ENCODE data around the gene FBF1. TPM values are rescaled to one million over a fixed set of nuclear protein-coding genes. Genes with fewer than 3 reads are reported as not detected.

FBF1 gene, protein sequence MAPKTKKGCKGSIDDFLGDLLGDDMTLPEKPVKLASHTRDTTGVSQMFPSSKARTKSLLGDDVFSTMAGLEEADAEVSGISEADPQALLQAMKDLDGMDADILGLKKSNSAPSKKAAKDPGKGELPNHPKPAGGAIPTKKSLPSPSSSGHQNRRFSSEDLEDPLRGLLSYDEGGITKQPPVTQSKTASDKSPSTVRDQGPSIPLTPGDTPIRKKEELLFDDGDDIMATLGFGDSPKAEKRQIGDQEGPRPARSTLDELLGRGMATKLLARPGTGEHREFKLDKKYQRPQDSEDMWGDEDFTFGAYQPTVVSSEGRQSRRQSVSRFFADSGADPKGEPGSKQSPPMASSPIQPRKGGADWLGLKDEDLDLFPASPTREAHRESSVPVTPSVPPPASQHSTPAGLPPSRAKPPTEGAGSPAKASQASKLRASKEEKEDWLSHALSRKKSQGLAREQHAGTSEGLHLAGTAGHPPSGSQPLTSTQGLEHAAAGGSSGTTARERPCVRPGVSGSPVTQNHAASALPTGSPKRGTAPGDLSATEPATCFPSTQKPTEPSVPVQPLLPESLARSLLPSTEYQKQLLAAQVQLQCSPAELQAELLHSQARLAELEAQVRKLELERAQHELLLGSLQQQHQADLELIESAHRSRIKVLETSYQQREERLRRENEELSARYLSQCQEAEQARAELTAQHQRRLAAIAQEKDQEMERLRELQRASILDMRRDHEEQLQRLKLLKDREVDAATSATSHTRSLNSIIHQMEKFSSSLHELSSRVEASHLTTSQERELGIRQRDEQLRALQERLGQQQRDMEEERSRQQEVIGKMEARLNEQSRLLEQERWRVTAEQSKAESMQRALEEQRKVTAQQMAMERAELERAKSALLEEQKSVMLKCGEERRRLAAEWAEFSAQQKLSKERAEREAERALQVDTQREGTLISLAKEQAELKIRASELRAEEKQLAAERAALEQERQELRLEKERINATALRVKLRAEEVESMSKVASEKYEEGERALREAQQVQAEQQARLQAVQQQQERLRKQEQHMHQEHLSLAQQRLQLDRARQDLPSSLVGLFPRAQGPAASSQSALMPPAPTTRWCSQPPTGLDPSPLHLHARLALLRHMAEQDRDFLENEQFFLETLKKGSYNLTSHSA
- total RNA-seq (2014; rRNA removed; shearing (Covaris generic)): 20.1 and 29.0 TPM in 2 replicates

DNA sequence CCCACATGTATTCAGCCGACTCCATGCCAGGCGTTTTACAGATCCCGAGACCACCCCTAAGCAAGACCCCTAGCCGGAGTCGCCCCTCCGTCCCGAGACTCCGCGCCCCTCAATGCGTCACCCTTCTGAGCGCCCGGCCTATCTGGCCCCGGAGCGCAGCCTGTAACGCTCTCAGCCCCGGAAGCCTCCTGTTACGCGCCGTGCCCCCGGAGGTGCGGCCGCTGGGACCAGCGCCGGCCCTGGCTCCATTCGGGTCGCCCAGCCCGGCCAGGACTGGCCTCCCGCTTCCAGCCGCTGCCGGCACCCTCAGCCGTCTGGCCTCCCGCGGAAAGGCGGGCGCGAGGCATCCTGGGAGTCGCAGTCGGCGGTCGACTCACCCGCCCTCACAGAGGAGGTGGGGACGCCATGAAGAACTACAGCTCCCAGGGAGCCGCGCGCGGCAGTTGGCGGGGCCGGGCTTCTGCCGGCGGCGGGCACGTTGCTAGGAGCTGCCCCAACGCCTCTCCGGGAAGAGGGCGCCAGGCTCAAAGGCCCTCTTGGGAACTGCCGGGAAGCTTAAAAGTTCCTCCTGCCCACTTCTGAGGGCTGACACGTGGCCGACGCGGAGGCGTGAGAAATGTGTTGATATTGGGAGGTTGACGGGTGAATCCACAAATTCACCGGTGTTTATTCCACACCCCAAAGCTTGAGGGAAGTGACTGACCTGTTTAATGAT, at the start of gene FBF1:
Gene FBF1 (minus strand): TSS at position 316 of the 715 bp plus-strand sequence. CDS start 2,893 bp downstream, outside the sequence.
- H3K36me3 ChIP-seq: peaks cover 11% of the 10 kb centered on the region
- peak; percentile 97 to 99 for DNase-seq (ENCODE audit: low read depth in 1 of 2, low spot score in 2 of 2)
- peak within 1 kb of the TSS; percentile 65 for H3K4me3 ChIP-seq
- H3K4me1 ChIP-seq (replicated peaks): peaks cover 10% of the 10 kb centered on the region
- no peaks in the 10 kb centered on the region for H3K27me3 ChIP-seq (replicated peaks)
- H3K9me3 ChIP-seq (replicated peaks): no peaks in the 10 kb centered on the region
- peak within 1 kb of the TSS; percentile 56 for H3K27ac ChIP-seq

DNA sequence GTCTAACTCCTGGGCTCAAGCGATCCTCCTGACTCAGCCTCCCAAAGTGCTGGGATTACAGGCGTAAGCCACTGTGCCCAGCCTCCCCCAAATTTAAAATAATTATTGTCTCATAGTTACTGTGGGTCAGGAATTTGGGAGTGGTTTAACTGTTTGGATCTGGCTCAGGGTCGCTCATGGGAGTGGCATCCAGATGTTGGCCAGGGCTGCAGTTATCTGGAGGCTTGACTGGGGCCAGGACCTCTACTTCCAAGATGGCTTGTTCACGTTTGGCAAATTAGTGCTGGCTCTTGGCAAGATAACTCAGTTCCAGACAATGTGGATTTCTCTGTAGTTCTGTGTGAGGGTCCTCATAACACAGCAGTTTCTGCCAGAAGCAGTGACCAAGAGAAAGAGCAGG, 46.2 kb upstream of the FBF1 start:
- Histone ChIP-seq H3K36me3 (peaks cover 12% of the 10 kb centered on the region), H3K4me3 (no peak overlapping the region), H3K9me3 (replicated peaks) (no peaks in the 10 kb centered on the region), H3K27me3 (replicated peaks) (no peaks in the 10 kb centered on the region), H3K4me1 (replicated peaks) (no peaks in the 10 kb centered on the region), H3K27ac (no peak overlapping the region)
- DNase-seq (ENCODE audit: low read depth in 1 of 2, low spot score in 2 of 2): no peak

DNA sequence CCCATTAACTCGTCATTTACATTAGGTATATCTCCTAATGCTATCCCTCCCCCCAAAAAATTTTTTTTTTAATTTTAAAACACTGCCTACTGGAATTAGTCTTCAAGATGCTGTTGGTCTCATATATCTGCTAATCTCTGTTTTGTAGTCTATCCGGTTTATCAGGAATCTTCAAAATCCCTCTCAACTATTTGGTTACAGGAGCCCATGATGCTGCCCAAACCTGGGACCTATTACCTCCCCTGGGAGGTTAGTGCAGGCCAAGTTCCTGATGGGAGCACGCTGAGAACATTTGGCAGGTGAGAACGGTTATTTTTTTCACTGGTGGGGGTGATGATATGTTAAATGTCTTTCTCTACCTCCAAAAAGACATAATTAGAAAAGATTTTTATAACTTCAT, 45.1 kb upstream of the FBF1 start:
- DNase-seq (ENCODE audit: low read depth in 1 of 2, low spot score in 2 of 2): no peak
- Histone ChIP-seq H3K27me3 (replicated peaks) (no peaks in the 10 kb centered on the region), H3K4me1 (replicated peaks) (no peaks in the 10 kb centered on the region), H3K36me3 (peaks cover 4% of the 10 kb centered on the region), H3K27ac (no peak overlapping the region), H3K9me3 (replicated peaks) (no peaks in the 10 kb centered on the region), H3K4me3 (no peak overlapping the region)

DNA sequence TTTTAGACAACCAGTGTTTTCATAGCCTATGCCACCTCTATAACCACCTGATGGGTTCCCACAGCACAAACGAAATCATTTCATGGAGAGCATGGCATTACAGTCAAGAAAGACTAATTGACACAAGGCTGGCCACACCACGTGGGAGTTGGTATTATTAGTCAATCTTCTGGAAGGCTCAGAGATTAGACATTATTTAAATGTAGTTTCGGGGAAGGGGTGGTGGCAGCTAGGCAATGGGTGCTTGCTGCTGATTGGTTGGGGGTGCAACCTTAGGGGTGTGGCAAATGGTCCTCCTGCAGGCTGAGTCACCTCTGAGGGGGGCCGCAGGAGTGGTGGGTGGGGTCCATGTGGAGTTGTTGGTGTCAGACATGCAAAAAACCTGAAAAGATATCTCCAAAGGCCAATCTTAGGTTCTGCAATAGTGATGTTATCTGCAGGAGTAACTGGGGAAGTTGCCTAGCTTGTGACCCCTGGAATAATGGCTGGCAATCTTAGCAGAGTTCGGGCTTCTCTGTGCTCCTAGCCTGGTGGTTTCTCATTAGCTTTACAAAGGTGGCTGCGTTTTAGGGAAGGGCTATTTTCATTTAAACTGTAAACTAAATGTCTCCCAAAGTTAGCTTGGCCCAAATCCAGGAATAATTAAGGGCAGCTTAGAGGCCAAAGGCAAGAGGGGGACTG, 42.8 kb upstream of the FBF1 start:
- H3K4me1 ChIP-seq (replicated peaks): peaks cover 10% of the 10 kb centered on the region
- no peak overlapping the region for H3K4me3 ChIP-seq
- H3K9me3 ChIP-seq (replicated peaks): no peaks in the 10 kb centered on the region
- peaks cover 7% of the 10 kb centered on the region for H3K36me3 ChIP-seq
- H3K27me3 ChIP-seq (replicated peaks): no peaks in the 10 kb centered on the region
- H3K27ac ChIP-seq: no peak overlapping the region
- DNase-seq (ENCODE audit: low read depth in 1 of 2, low spot score in 2 of 2): no peak

DNA sequence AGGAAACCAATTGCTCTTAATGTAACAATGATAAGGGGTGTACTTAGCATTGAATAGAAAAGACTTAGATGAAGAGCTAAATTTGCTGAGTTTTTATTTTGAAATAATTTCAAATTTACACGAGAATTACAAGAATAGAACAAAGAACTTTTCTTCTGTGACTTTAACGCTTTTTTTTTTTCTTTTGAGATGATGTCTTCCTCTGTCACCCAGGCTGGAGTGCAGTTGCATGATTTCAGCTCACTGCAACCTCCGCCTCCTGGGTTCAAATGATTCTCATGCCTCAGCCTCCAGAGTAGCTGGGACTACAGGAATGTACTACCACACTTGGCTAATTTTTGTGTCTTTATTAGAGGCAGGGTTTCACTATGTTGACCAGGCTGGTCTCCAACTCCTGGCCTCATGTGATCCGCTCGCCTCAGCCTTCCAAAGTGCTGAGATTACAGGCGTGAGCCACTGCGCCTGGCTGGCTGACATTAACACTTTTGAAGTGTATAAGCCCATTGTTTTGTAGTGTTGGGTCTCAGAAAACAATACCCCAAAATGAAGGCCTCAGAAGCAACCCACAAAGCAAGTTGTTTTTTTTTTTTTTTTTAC, 40.3 kb upstream of the FBF1 start:
- no peak overlapping the region for H3K27ac ChIP-seq
- H3K9me3 ChIP-seq (replicated peaks): no peaks in the 10 kb centered on the region
- no peaks in the 10 kb centered on the region for H3K27me3 ChIP-seq (replicated peaks)
- H3K36me3 ChIP-seq: peaks cover 15% of the 10 kb centered on the region
- no peak overlapping the region for H3K4me3 ChIP-seq
- DNase-seq (ENCODE audit: low read depth in 1 of 2, low spot score in 2 of 2): no peak
- H3K4me1 ChIP-seq (replicated peaks): peaks cover 25% of the 10 kb centered on the region

DNA sequence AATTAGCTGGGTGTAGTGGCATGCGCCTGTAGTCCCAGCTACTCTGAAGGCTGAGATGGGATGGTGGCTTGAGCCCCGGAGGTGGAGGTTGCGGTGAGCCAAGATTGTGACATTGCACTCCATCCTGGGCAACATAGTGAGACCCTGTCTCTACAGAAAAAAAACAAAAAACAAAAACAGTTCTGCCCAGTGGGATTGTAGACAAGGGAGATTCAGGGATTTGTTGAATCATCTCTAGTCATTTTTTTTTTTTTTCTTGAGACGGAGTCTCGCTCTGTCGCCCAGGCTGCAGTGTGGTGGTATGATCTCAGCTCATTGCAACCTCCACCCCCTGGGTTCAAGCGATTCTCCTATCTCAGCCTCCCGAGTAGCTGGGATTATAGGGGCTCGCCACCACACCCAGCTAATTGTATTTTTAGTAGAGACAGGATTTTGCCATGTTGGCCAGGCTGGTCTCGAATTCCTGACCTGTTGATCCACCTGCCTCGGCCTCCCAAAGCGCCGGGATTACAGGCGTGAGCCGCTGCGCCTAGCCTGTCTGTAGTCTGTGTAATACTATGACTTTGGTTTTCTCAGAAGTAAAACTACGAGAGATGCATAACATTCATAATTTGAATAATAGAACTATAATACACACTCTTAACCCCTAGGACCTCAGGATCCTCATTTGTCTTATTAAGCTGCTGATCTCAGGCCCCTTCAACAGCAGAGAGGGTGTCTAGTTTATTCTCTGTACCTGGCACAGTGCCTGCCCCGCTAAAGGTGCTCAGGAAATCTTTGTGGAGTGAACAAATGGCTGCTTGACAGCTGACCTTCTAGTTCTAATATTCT, 39.6 kb upstream of the FBF1 start:
- Histone ChIP-seq H3K9me3 (replicated peaks) (no peaks in the 10 kb centered on the region), H3K36me3 (peaks cover 18% of the 10 kb centered on the region), H3K4me3 (peak overlapping the region; percentile 65), H3K27me3 (replicated peaks) (no peaks in the 10 kb centered on the region), H3K27ac (peak overlapping the region; percentile 90), H3K4me1 (replicated peaks) (peaks cover 27% of the 10 kb centered on the region)
- no peak for DNase-seq (ENCODE audit: low read depth in 1 of 2, low spot score in 2 of 2)

DNA sequence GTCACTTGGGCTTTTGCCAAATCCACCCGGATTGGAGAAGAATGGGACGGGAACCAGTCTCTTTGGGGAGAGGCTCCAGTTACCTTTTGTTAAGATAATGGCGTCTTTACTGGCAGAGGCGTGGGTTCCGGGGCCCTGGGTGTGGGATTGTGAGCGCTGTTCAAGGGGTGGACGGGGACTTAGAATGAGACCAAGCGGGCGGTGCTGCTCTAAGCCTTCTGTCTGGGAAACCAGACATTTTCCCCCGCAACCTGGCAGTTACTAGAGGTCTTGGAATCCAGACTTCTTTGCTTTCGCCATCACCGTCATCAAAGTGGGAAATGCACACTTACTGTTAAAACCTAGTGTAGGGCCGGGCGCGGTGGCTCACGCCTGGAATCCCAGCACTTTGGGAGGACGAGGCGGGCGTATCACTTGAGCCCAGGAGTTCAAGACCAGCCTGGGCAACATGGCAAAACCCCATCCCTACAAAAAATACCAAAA, 38.9 kb upstream of the FBF1 start:
- H3K36me3 ChIP-seq: peaks cover 18% of the 10 kb centered on the region
- peak overlapping the region; percentile 90 for H3K27ac ChIP-seq
- H3K4me1 ChIP-seq (replicated peaks): peaks cover 27% of the 10 kb centered on the region
- peak overlapping the region; percentile 65 for H3K4me3 ChIP-seq
- H3K9me3 ChIP-seq (replicated peaks): no peaks in the 10 kb centered on the region
- no peak for DNase-seq (ENCODE audit: low read depth in 1 of 2, low spot score in 2 of 2)
- H3K27me3 ChIP-seq (replicated peaks): no peaks in the 10 kb centered on the region

DNA sequence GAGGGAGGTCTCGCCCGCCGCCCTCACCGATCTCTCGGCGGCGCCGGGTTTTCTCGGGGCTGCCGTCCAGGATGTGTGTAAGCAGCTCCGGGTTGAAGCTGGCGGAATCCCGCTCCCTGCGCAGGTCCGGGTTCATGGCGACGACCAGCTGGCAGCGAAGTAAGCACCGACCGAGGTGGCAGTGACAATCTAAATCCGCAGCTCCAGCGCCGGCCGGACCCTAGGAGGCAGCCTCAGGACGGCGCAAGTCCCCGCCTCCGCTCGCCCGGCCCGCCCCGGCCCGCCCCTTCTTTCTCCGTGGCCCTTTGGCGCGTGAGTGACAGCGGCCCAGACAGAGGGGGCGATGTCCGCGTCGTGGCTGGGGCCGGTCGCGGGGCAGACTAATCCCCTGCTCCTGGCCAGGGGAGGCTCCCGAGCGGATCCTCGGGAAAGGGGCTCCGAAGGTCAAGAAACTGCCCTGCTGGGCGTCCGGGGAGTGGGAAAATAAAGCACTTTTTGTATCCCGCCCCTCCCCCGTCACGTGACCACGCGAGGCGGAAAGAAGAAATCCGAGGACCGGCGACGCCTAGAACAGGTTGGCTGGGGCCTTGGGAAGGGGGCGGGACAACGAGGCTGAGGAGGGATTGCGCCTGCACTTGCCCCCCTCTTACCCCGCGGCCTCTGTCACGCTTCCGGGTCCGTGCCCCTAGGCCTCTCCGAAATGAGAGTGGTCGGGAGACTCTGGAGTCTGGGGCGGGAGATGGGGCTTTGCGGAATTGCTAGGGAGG, 38.3 kb upstream of the FBF1 start, which contains the start of the genes ACOX1 and TEN1:
Gene ACOX1 (minus strand): TSS at position 229 of the 767 bp plus-strand sequence. CDS start 93 bp downstream, at position 136.
Gene TEN1 (plus strand): TSS at position 303 of the 767 bp plus-strand sequence. CDS start 6,953 bp downstream, outside the sequence.
- Histone ChIP-seq H3K27ac (peak within 1 kb of the TSS; percentile 90), H3K4me1 (replicated peaks) (peaks cover 27% of the 10 kb centered on the region), H3K9me3 (replicated peaks) (no peaks in the 10 kb centered on the region), H3K36me3 (peaks cover 22% of the 10 kb centered on the region), H3K27me3 (replicated peaks) (no peaks in the 10 kb centered on the region), H3K4me3 (peak within 1 kb of the TSS; percentile 65)
- peak; percentile 100 for DNase-seq (ENCODE audit: low read depth in 1 of 2, low spot score in 2 of 2)

DNA sequence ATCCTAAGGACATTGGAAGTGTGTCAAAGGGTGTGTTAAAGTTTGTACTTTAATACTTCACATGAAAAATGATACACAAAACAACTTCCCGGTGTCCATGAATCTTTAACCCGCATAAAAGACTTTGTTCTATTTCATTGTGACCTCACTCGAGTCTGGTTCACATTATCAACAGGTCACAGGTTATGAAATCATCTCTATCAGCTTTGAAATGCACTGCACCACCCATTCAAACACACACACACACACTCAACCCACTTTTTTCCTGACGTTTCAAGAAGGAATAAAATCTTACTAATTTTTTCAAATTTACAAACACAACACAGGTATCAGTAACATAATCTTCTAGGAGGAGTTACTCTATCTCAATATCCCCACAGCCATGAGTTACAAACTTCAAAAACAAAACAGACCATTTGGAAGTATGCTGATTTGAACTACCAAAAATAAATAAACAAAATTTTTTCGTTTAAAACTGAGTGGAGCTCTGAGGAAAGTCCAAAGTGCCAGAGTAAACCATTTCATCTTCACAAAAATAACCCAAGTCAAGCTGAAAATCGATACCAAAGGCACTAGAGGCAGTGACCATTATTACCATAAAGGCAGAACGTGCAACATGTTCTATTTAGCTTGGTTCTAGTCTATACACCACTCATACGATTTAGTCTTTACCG, 35.5 kb upstream of the FBF1 start:
- H3K9me3 ChIP-seq (replicated peaks): no peaks in the 10 kb centered on the region
- H3K4me1 ChIP-seq (replicated peaks): peaks cover 27% of the 10 kb centered on the region
- no peaks in the 10 kb centered on the region for H3K27me3 ChIP-seq (replicated peaks)
- no peak overlapping the region for H3K4me3 ChIP-seq
- H3K27ac ChIP-seq: no peak overlapping the region
- H3K36me3 ChIP-seq: peaks cover 42% of the 10 kb centered on the region
- DNase-seq (ENCODE audit: low read depth in 1 of 2, low spot score in 2 of 2): no peak

DNA sequence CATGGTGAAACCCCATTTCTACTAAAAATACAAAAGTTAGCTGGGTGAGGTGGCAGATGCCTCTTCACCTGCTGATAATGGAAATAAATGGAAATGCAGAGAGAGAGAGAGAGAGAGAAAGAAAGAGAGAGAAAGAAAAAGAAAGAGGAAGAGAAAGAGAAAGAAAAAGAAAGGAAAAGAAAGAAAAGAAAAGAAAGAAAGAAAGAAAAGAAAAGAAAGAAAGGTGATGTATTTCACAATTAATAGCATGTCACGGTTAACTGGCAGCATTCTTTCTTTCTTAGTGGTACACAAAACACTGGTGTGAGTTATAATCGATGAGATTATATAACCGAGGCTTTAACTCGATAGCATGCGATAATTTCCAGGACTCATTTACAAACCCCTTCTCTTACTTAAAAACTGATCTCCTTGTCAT, 34.9 kb upstream of the FBF1 start:
- no peak for DNase-seq (ENCODE audit: low read depth in 1 of 2, low spot score in 2 of 2)
- Histone ChIP-seq H3K9me3 (replicated peaks) (no peaks in the 10 kb centered on the region), H3K4me3 (no peak overlapping the region), H3K4me1 (replicated peaks) (peaks cover 27% of the 10 kb centered on the region), H3K27me3 (replicated peaks) (no peaks in the 10 kb centered on the region), H3K27ac (no peak overlapping the region), H3K36me3 (peaks cover 46% of the 10 kb centered on the region)
